22Rv1 (cell line): ENCODE measurements around the gene PLK5.
A peak's percentile ranks its signal among the peaks of the same experiment; 100 is the strongest.

Source experiments
- H3K27ac ChIP-seq: fragments of 450-650 bp; 2 replicates; pipeline ENCODE4 v1.5.1; 2017
- ZFX ChIP-seq: fragments of 450-650 bp; IDR thresholded peaks from 2 replicates; pipeline ENCODE4 v1.6.1; 2017; ENCODE audit warnings: antibody characterized with exemption, borderline replicate concordance
- TF ChIP-seq, protein P1 (sequence below): fragments of 450-650 bp; IDR thresholded peaks from 2 replicates; pipeline ENCODE4 v1.5.1; 2017; ENCODE audit warnings: mild to moderate bottlenecking

PLK5 gene

DNA sequence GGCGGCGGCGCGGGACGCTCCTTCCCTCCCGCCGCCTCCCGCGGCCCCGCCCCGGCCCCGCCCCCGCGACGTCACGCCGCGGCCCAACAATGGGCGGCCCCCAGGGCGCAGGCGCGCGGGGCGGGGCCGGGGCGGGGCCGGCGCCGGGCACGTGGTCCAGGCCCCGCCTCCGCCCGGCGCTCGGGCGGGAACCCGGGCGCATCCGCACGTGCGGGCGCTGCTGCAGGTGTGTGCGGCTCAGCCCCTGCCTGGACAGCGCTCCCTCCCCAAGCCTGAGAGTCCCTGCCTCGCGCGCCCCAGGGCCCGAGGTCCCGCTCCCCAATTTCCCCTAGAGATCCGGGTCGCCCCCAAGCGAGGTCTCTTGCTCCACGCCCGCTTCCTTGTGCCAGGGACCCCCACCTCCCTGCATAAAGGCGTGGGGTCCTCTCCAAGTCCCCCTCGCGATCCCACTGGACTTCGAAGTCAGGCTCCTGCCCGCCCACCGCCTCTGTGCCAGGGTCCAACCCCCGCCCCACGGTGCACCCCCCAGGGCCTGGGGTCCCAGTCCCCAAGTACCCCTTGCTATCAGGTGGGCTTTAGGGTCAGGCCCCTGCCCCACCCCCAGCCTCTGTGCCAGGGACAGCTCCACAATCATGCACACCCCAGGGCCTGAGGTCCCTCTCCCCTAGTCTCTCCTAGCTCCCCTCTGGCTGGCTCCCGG, 44.6 kb downstream of the PLK5 start, which contains the start of gene MEX3D:
MEX3D (minus strand) TSS at position 6 of the 700 bp plus-strand sequence. CDS start 267 bp downstream, outside the sequence.
- H3K27ac ChIP-seq, result peak within 1 kb of the TSS; percentile 71
- no peak for TF ChIP-seq ZFX
- TF ChIP-seq, protein P1, sequence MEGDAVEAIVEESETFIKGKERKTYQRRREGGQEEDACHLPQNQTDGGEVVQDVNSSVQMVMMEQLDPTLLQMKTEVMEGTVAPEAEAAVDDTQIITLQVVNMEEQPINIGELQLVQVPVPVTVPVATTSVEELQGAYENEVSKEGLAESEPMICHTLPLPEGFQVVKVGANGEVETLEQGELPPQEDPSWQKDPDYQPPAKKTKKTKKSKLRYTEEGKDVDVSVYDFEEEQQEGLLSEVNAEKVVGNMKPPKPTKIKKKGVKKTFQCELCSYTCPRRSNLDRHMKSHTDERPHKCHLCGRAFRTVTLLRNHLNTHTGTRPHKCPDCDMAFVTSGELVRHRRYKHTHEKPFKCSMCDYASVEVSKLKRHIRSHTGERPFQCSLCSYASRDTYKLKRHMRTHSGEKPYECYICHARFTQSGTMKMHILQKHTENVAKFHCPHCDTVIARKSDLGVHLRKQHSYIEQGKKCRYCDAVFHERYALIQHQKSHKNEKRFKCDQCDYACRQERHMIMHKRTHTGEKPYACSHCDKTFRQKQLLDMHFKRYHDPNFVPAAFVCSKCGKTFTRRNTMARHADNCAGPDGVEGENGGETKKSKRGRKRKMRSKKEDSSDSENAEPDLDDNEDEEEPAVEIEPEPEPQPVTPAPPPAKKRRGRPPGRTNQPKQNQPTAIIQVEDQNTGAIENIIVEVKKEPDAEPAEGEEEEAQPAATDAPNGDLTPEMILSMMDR, result no peak

GRCh38 chr19:1569997-1570396, 46.1 kb downstream of the PLK5 start:
- TF ChIP-seq, protein P1, result no peak
- no peak for TF ChIP-seq ZFX
- H3K27ac ChIP-seq, result no peak overlapping the region

DNA sequence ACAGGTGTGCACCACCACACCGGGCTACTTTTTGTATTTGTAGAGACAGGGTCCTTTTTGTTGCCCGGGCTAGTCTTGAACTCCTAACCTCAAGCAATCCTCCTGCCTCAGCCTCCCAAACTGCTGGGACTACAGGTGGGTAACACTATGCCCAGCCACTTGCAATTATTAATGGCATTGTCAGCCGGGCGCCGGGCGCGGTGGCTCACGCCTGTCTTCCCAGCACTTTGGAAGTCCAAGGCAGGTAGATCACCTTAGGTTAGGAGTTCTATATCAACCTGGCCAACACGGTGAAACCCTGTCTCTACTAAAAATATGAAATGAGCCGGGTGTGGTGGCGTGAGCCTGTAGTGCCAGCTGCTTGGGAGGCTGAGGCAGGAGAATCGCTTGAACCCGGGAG, 47.0 kb downstream of the PLK5 start:
- no peak for TF ChIP-seq ZFX
- TF ChIP-seq, protein P1, result no peak
- H3K27ac ChIP-seq, result no peak overlapping the region

GRCh38 chr19:1571358-1571757, 47.5 kb downstream of the PLK5 start:
- H3K27ac ChIP-seq, result no peak overlapping the region
- no peak for TF ChIP-seq ZFX
- TF ChIP-seq, protein P1, result no peak

GRCh38 chr19:1572795-1573194, 48.9 kb downstream of the PLK5 start:
- no peak for TF ChIP-seq ZFX
- TF ChIP-seq, protein P1, result no peak
- peak overlapping the region; percentile 33; the same call in 1 of the 2 replicates for H3K27ac ChIP-seq

- no peak for TF ChIP-seq ZFX
- TF ChIP-seq, protein P1, result no peak
- H3K27ac ChIP-seq, result peak overlapping the region; percentile 33; the same call in 1 of the 2 replicates
Measured at GRCh38 chr19:1574354-1575136, 50.7 kb downstream of the PLK5 start.
